ENCODE results near the gene DLD. TPM values are rescaled to one million over a fixed set of nuclear protein-coding genes. Genes with fewer than 3 reads are reported as not detected.
"Not testable (repeated sequence)": the region's sequence is repeated elsewhere in the genome, so short reads cannot be mapped to it uniquely, and the experiment has no call there.

DLD gene
- total and polyA plus RNA-seq, 2 donors, result 82.3 to 127 TPM

GRCh38 chr7:107951172-107951787, 60.3 kb downstream of the DLD start:
- WGBS, result 92% methylated on average over 14 of the region's 14 CpGs
- DNase-seq (ENCODE audit: extremely low spot score), result no peak
- H3K4me1 ChIP-seq (ENCODE audit: insufficient read depth), result no peaks in the 10 kb centered on the region
- peaks cover 2% of the 10 kb centered on the region for H3K36me3 ChIP-seq (ENCODE audit: insufficient read depth)
- H3K4me3 ChIP-seq (ENCODE audit: low read depth, low read length), result no peak overlapping the region
- no peak overlapping the region for H3K27ac ChIP-seq (ENCODE audit: low read depth)

- no peak for DNase-seq (ENCODE audit: extremely low spot score)
- no peaks in the 10 kb centered on the region for H3K4me1 ChIP-seq (ENCODE audit: insufficient read depth)
- H3K4me3 ChIP-seq (ENCODE audit: low read depth, low read length), result no peak overlapping the region
- H3K27ac ChIP-seq (ENCODE audit: low read depth), result no peak overlapping the region
- 71% methylated on average over 9 of the region's 9 CpGs for WGBS
- H3K36me3 ChIP-seq (ENCODE audit: insufficient read depth), result peaks cover 2% of the 10 kb centered on the region
Measured at GRCh38 chr7:107951896-107952295, 60.9 kb downstream of the DLD start.

- DNase-seq (ENCODE audit: extremely low spot score), result no peak
- Histone ChIP-seq H3K4me1 (ENCODE audit: insufficient read depth) (no peaks in the 10 kb centered on the region), H3K36me3 (ENCODE audit: insufficient read depth) (peaks cover 2% of the 10 kb centered on the region), H3K27ac (ENCODE audit: low read depth) (no peak overlapping the region), H3K4me3 (ENCODE audit: low read depth, low read length) (no peak overlapping the region)
- WGBS, result 65% methylated on average over 10 of the region's 10 CpGs
Measured at GRCh38 chr7:107953265-107953923, 62.4 kb downstream of the DLD start.

- H3K27ac ChIP-seq (ENCODE audit: low read depth), result no peak overlapping the region
- WGBS, result 70% methylated on average over 2 of the region's 2 CpGs
- no peak overlapping the region for H3K4me3 ChIP-seq (ENCODE audit: low read depth, low read length)
- H3K36me3 ChIP-seq (ENCODE audit: insufficient read depth), result peaks cover 2% of the 10 kb centered on the region
- no peak for DNase-seq (ENCODE audit: extremely low spot score)
- H3K4me1 ChIP-seq (ENCODE audit: insufficient read depth), result no peaks in the 10 kb centered on the region
Measured at GRCh38 chr7:107953924-107954303, 62.9 kb downstream of the DLD start.

GRCh38 chr7:107955394-107955793, 64.4 kb downstream of the DLD start:
- Histone ChIP-seq H3K4me3 (ENCODE audit: low read depth, low read length) (no peak overlapping the region), H3K4me1 (ENCODE audit: insufficient read depth) (peaks cover 2% of the 10 kb centered on the region), H3K36me3 (ENCODE audit: insufficient read depth) (peaks cover 5% of the 10 kb centered on the region), H3K27ac (ENCODE audit: low read depth) (no peak overlapping the region)
- 89% methylated on average over 5 of the region's 5 CpGs for WGBS
- DNase-seq (ENCODE audit: extremely low spot score), result no peak

GRCh38 chr7:107956950-107957349, 66.0 kb downstream of the DLD start:
- not testable (repeated sequence) for H3K27ac ChIP-seq (ENCODE audit: low read depth); H3K4me3 ChIP-seq (ENCODE audit: low read depth, low read length); DNase-seq (ENCODE audit: extremely low spot score); H3K4me1 ChIP-seq (ENCODE audit: insufficient read depth); H3K36me3 ChIP-seq (ENCODE audit: insufficient read depth)
- WGBS, result 98% methylated on average over 4 of the region's 4 CpGs

GRCh38 chr7:107957436-107957835, 66.5 kb downstream of the DLD start:
- no peak overlapping the region for H3K27ac ChIP-seq (ENCODE audit: low read depth)
- WGBS, result 79% methylated on average over 2 of the region's 2 CpGs
- peaks cover 2% of the 10 kb centered on the region for H3K4me1 ChIP-seq (ENCODE audit: insufficient read depth)
- DNase-seq (ENCODE audit: extremely low spot score), result no peak
- H3K4me3 ChIP-seq (ENCODE audit: low read depth, low read length), result no peak overlapping the region
- H3K36me3 ChIP-seq (ENCODE audit: insufficient read depth), result peaks cover 5% of the 10 kb centered on the region

- no peak overlapping the region for H3K27ac ChIP-seq (ENCODE audit: low read depth)
- no peak overlapping the region for H3K4me3 ChIP-seq (ENCODE audit: low read depth, low read length)
- peaks cover 4% of the 10 kb centered on the region for H3K36me3 ChIP-seq (ENCODE audit: insufficient read depth)
- 65% methylated on average over 14 of the region's 14 CpGs for WGBS
- H3K4me1 ChIP-seq (ENCODE audit: insufficient read depth), result peaks cover 2% of the 10 kb centered on the region
- no peak for DNase-seq (ENCODE audit: extremely low spot score)
Measured at GRCh38 chr7:107958764-107959526, 68.0 kb downstream of the DLD start.

GRCh38 chr7:107959527-107959898, 68.5 kb downstream of the DLD start:
- peaks cover 4% of the 10 kb centered on the region for H3K36me3 ChIP-seq (ENCODE audit: insufficient read depth)
- DNase-seq (ENCODE audit: extremely low spot score), result no peak
- WGBS, result 82% methylated on average over 10 of the region's 10 CpGs
- peaks cover 2% of the 10 kb centered on the region for H3K4me1 ChIP-seq (ENCODE audit: insufficient read depth)
- no peak overlapping the region for H3K27ac ChIP-seq (ENCODE audit: low read depth)
- H3K4me3 ChIP-seq (ENCODE audit: low read depth, low read length), result no peak overlapping the region

- H3K4me3 ChIP-seq (ENCODE audit: low read depth, low read length), result no peak overlapping the region
- H3K4me1 ChIP-seq (ENCODE audit: insufficient read depth), result peaks cover 2% of the 10 kb centered on the region
- H3K36me3 ChIP-seq (ENCODE audit: insufficient read depth), result peaks cover 4% of the 10 kb centered on the region
- DNase-seq (ENCODE audit: extremely low spot score), result no peak
- no peak overlapping the region for H3K27ac ChIP-seq (ENCODE audit: low read depth)
- 85% methylated on average over 5 of the region's 5 CpGs for WGBS
Measured at GRCh38 chr7:107960272-107960671, 69.3 kb downstream of the DLD start.

GRCh38 chr7:107961405-107961804, 70.4 kb downstream of the DLD start:
- DNase-seq (ENCODE audit: extremely low spot score), result no peak
- Histone ChIP-seq H3K4me1 (ENCODE audit: insufficient read depth) (peaks cover 2% of the 10 kb centered on the region), H3K4me3 (ENCODE audit: low read depth, low read length) (no peak overlapping the region), H3K27ac (ENCODE audit: low read depth) (no peak overlapping the region), H3K36me3 (ENCODE audit: insufficient read depth) (peaks cover 4% of the 10 kb centered on the region)
- WGBS, result 56% methylated on average over 9 of the region's 9 CpGs

GRCh38 chr7:107962817-107963216, 71.8 kb downstream of the DLD start:
- Histone ChIP-seq H3K27ac (ENCODE audit: low read depth) (no peak overlapping the region), H3K36me3 (ENCODE audit: insufficient read depth) (peaks cover 4% of the 10 kb centered on the region), H3K4me1 (ENCODE audit: insufficient read depth) (peaks cover 2% of the 10 kb centered on the region), H3K4me3 (ENCODE audit: low read depth, low read length) (no peak overlapping the region)
- no peak for DNase-seq (ENCODE audit: extremely low spot score)
- 93% methylated on average over 9 of the region's 9 CpGs for WGBS

GRCh38 chr7:107964510-107964909, 73.5 kb downstream of the DLD start:
- H3K27ac ChIP-seq (ENCODE audit: low read depth), result no peak overlapping the region
- no peak for DNase-seq (ENCODE audit: extremely low spot score)
- H3K4me3 ChIP-seq (ENCODE audit: low read depth, low read length), result no peak overlapping the region
- H3K36me3 ChIP-seq (ENCODE audit: insufficient read depth), result no peaks in the 10 kb centered on the region
- 95% methylated on average over 11 of the region's 11 CpGs for WGBS
- no peaks in the 10 kb centered on the region for H3K4me1 ChIP-seq (ENCODE audit: insufficient read depth)

GRCh38 chr7:107966711-107967110, 75.7 kb downstream of the DLD start:
- H3K4me1 ChIP-seq (ENCODE audit: insufficient read depth), result peaks cover 2% of the 10 kb centered on the region
- no peak for DNase-seq (ENCODE audit: extremely low spot score)
- WGBS, result 73% methylated on average over 4 of the region's 4 CpGs

More at GRCh38 chr7:107966711-107967110, 75.7 kb downstream of the DLD start:
- Histone ChIP-seq H3K36me3 (ENCODE audit: insufficient read depth) (no peaks in the 10 kb centered on the region), H3K4me3 (ENCODE audit: low read depth, low read length) (no peak overlapping the region), H3K27ac (ENCODE audit: low read depth) (no peak overlapping the region)

All from urinary bladder (tissue), 4 donors.